ENCODE measurements around the gene TBC1D22B.
"Not testable (repeated sequence)": the region's sequence is repeated elsewhere in the genome, so short reads cannot be mapped to it uniquely, and the experiment has no call there.

TBC1D22B gene

GRCh38 chr6:37340639-37340943 is 83.0 kb downstream of the TBC1D22B start:
- no peak for DNase-seq (ENCODE audit: low spot score)
- TF ChIP-seq CTCF (IDR thresholded peaks at IDR 0.05; ENCODE audit: poor library complexity, severe bottlenecking) = no peak
- Histone ChIP-seq H3K36me3 (ENCODE audit: low read depth) (no peaks in the 10 kb centered on the region), H3K27ac (ENCODE audit: poor library complexity, severe bottlenecking) (no peak overlapping the region), H3K27me3 (ENCODE audit: insufficient read depth, poor library complexity, severe bottlenecking) (no peaks in the 10 kb centered on the region), H3K4me3 (ENCODE audit: severe bottlenecking) (no peak overlapping the region), H3K4me1 (ENCODE audit: insufficient read depth, poor library complexity, severe bottlenecking) (no peaks in the 10 kb centered on the region), H3K9me3 (ENCODE audit: severe bottlenecking) (no peaks in the 10 kb centered on the region)
- no peak for ATAC-seq (ENCODE audit: low read depth)

GRCh38 chr6:37343248-37343647 is 85.7 kb downstream of the TBC1D22B start:
- no peaks in the 10 kb centered on the region for H3K4me1 ChIP-seq (ENCODE audit: insufficient read depth, poor library complexity, severe bottlenecking)
- H3K36me3 ChIP-seq (ENCODE audit: low read depth) = no peaks in the 10 kb centered on the region
- H3K27me3 ChIP-seq (ENCODE audit: insufficient read depth, poor library complexity, severe bottlenecking) = no peaks in the 10 kb centered on the region

GRCh38 chr6:37344308-37344707 is 86.7 kb downstream of the TBC1D22B start:
- ATAC-seq (ENCODE audit: low read depth) = no peak
- TF ChIP-seq CTCF (IDR thresholded peaks at IDR 0.05; ENCODE audit: poor library complexity, severe bottlenecking) = no peak
- no peak for DNase-seq (ENCODE audit: low spot score)
- Histone ChIP-seq H3K9me3 (ENCODE audit: severe bottlenecking) (no peaks in the 10 kb centered on the region), H3K27ac (ENCODE audit: poor library complexity, severe bottlenecking) (no peak overlapping the region), H3K36me3 (ENCODE audit: low read depth) (no peaks in the 10 kb centered on the region), H3K27me3 (ENCODE audit: insufficient read depth, poor library complexity, severe bottlenecking) (no peaks in the 10 kb centered on the region), H3K4me1 (ENCODE audit: insufficient read depth, poor library complexity, severe bottlenecking) (no peaks in the 10 kb centered on the region), H3K4me3 (ENCODE audit: severe bottlenecking) (no peak overlapping the region)

More at GRCh38 chr6:37343248-37343647, 85.7 kb downstream of the TBC1D22B start:
- no peak for TF ChIP-seq CTCF (IDR thresholded peaks at IDR 0.05; ENCODE audit: poor library complexity, severe bottlenecking)
- no peak overlapping the region for H3K4me3 ChIP-seq (ENCODE audit: severe bottlenecking)
- no peak for DNase-seq (ENCODE audit: low spot score)
- H3K9me3 ChIP-seq (ENCODE audit: severe bottlenecking) = no peaks in the 10 kb centered on the region
- ATAC-seq (ENCODE audit: low read depth) = no peak
- H3K27ac ChIP-seq (ENCODE audit: poor library complexity, severe bottlenecking) = no peak overlapping the region

GRCh38 chr6:37345804-37346203 is 88.2 kb downstream of the TBC1D22B start:
- H3K36me3 ChIP-seq (ENCODE audit: low read depth); DNase-seq (ENCODE audit: low spot score); H3K4me3 ChIP-seq (ENCODE audit: severe bottlenecking); H3K9me3 ChIP-seq (ENCODE audit: severe bottlenecking); H3K27me3 ChIP-seq (ENCODE audit: insufficient read depth, poor library complexity, severe bottlenecking); ATAC-seq (ENCODE audit: low read depth); H3K4me1 ChIP-seq (ENCODE audit: insufficient read depth, poor library complexity, severe bottlenecking); H3K27ac ChIP-seq (ENCODE audit: poor library complexity, severe bottlenecking): not testable (repeated sequence)

- no peak overlapping the region for H3K4me3 ChIP-seq (ENCODE audit: severe bottlenecking)
- H3K9me3 ChIP-seq (ENCODE audit: severe bottlenecking) = no peaks in the 10 kb centered on the region
- H3K27me3 ChIP-seq (ENCODE audit: insufficient read depth, poor library complexity, severe bottlenecking) = no peaks in the 10 kb centered on the region
- no peaks in the 10 kb centered on the region for H3K36me3 ChIP-seq (ENCODE audit: low read depth)
- H3K27ac ChIP-seq (ENCODE audit: poor library complexity, severe bottlenecking) = no peak overlapping the region
- no peak for ATAC-seq (ENCODE audit: low read depth)
- DNase-seq (ENCODE audit: low spot score) = no peak
- no peak for TF ChIP-seq CTCF (IDR thresholded peaks at IDR 0.05; ENCODE audit: poor library complexity, severe bottlenecking)
- no peaks in the 10 kb centered on the region for H3K4me1 ChIP-seq (ENCODE audit: insufficient read depth, poor library complexity, severe bottlenecking)
These were observed 89.6 kb downstream of the TBC1D22B start for GRCh38 chr6:37347177-37347576.
